ENCODE results near the gene OR4D9. TPM values are rescaled to one million over a fixed set of nuclear protein-coding genes. Genes with fewer than 3 reads are reported as not detected.

OR4D9 gene
- total RNA-seq, 4 donors from 2014 or later, result not detected

DNA sequence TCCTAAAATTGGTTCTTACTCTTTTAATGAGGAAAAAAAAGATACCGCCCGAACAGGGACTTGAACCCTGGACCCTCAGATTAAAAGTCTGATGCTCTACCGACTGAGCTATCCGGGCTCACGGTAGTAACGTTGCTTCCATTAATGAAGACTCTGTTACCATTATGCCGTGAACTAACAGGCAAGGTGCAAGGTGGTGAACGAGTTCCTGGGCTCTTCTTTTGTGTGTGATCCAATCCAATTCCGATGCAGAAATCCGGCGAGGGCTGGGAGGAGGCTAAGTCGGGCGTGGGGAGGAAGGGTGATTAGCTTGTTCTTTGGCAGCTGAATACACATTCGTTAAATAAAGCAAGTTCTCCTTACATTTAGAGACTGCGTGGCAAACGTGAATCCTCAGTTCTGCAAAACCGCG, 49.0 kb downstream of the OR4D9 start:
- no peaks in the 10 kb centered on the region for H3K9me3 ChIP-seq
- TF ChIP-seq EP300 (IDR thresholded peaks at IDR 0.05), result peak in 1 of 2 donors; percentile 50
- TF ChIP-seq, protein P1, sequence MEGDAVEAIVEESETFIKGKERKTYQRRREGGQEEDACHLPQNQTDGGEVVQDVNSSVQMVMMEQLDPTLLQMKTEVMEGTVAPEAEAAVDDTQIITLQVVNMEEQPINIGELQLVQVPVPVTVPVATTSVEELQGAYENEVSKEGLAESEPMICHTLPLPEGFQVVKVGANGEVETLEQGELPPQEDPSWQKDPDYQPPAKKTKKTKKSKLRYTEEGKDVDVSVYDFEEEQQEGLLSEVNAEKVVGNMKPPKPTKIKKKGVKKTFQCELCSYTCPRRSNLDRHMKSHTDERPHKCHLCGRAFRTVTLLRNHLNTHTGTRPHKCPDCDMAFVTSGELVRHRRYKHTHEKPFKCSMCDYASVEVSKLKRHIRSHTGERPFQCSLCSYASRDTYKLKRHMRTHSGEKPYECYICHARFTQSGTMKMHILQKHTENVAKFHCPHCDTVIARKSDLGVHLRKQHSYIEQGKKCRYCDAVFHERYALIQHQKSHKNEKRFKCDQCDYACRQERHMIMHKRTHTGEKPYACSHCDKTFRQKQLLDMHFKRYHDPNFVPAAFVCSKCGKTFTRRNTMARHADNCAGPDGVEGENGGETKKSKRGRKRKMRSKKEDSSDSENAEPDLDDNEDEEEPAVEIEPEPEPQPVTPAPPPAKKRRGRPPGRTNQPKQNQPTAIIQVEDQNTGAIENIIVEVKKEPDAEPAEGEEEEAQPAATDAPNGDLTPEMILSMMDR (IDR thresholded peaks at IDR 0.05), result no peak
- DNase-seq (ENCODE audit: low spot score in 2 of 2), result peak; percentile 51 to 88

DNA sequence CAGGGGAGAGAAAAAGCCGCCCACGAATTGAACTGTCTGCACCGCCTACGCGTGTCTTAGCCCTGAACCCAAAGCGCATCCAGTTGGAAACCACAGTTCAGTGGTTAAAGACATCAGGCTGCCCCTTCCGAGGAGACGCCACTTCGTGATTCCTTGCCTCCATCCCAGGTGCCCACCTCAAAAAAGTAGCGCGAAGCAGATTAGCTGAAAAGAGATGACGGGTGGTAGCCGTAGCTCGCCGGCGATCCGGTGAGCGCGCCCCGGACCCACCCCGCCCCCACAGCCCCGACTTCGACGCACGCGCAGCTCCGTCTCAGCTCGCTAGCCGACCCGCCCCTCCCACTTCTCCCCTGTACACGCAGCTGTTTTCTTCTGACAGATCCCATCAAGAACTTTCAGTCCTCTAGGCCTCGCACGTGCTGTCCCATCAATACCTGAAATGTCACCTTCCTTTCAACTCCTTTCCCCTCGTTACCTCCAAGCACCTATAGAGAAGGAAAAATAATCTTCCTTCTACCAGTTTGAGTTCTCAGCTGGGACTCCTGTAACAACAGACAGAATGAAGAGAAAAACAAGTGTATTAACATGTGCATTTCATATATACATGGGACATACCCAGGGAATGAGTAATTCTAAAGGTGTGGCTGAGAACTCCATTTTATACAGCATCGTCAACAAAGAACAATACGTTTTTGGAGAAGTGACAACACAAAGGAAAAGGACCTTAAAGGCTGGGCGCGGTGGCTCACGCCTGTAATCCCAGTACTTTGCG, 49.5 kb downstream of the OR4D9 start:
- Histone ChIP-seq H3K27ac (peak overlapping the region; percentile 81 to 97 (median 94)), H3K27me3 (no peaks in the 10 kb centered on the region), H3K4me1 (peaks cover 0 to 38% (median 6%) of the 10 kb centered on the region in 4 donors), H3K9me3 (no peaks in the 10 kb centered on the region), H3K36me3 (no peaks in the 10 kb centered on the region), H3K4me3 (peak overlapping the region; percentile 58 to 97 (median 87))
- DNase-seq (ENCODE audit: low spot score in 2 of 2), result peak; percentile 80 to 82
- TF ChIP-seq, protein P1 (IDR thresholded peaks at IDR 0.05), result no peak
- peak in 1 of 2 donors; percentile 55 for TF ChIP-seq POLR2A (IDR thresholded peaks at IDR 0.05)
- TF ChIP-seq EP300 (IDR thresholded peaks at IDR 0.05), result peak in 1 of 2 donors; percentile 77
- 7 to 9% methylated on average over 26 to 39 of the region's 40 CpGs for WGBS, 2 donors

More for the DNA sequence above, 49.0 kb downstream of the OR4D9 start:
- H3K36me3 ChIP-seq, result no peaks in the 10 kb centered on the region
- H3K27me3 ChIP-seq, result no peaks in the 10 kb centered on the region
- H3K27ac ChIP-seq, result peak overlapping the region; percentile 81 to 97 (median 94)
- peak overlapping the region; percentile 58 to 97 (median 87) for H3K4me3 ChIP-seq
- 0 to 1% methylated on average over 18 of the region's 18 CpGs for WGBS, 2 donors
- H3K4me1 ChIP-seq, result peaks cover 0 to 38% (median 6%) of the 10 kb centered on the region in 4 donors

DNA sequence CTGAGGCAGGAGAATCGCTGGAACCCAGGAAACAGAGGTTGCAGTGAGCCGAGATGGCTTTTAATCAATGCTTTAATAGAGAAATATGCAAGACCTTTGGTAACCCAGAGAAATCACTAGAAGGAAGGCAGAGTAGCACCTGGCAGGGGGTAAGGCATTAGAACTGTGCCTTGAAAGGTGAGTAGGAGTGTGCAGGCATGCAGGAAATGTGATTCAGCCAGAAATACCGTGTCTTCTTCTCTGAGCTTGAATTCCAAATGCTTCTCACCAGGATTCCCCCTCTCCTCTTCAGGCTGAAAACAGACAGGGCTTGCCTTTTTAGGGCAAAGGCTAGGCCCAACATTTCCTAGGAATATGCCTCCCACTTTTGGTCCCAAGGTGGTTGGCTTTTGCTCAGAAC, 51.0 kb downstream of the OR4D9 start:
- H3K9me3 ChIP-seq, result no peaks in the 10 kb centered on the region
- H3K4me3 ChIP-seq, result no peak overlapping the region
- TF ChIP-seq POLR2A (IDR thresholded peaks at IDR 0.05) (no peak), EP300 (IDR thresholded peaks at IDR 0.05) (no peak)
- TF ChIP-seq, protein P1 (IDR thresholded peaks at IDR 0.05), result no peak
- H3K4me1 ChIP-seq, result peaks cover 0 to 31% (median 2%) of the 10 kb centered on the region in 4 donors
- WGBS, 2 donors, result 82 to 83% methylated on average over 3 of the region's 3 CpGs
- no peaks in the 10 kb centered on the region for H3K27me3 ChIP-seq
- DNase-seq (ENCODE audit: low spot score in 2 of 2), result no peak
- no peak overlapping the region for H3K27ac ChIP-seq
- H3K36me3 ChIP-seq, result no peaks in the 10 kb centered on the region

Other genes starting within 250 kb of the OR4D9 start
- not detected for gene OR5AN1, start 152.6 kb upstream of the OR4D9 start, total RNA-seq
- gene OR5A2, start 85.1 kb upstream of the OR4D9 start, total RNA-seq, result not detected
- gene OR5A1, start 75.1 kb upstream of the OR4D9 start, total RNA-seq, result not detected
- not detected for gene OR4D6, start 54.6 kb upstream of the OR4D9 start, total RNA-seq
- not detected for gene OR4D10, start 38.2 kb upstream of the OR4D9 start, total RNA-seq
- gene OR4D11, start 8.0 kb upstream of the OR4D9 start, total RNA-seq, result not detected
- 10 to 100 TPM; 35.4 to 59.7 (median 46.0) TPM for gene OSBP, start 104.2 kb downstream of the OR4D9 start, total RNA-seq
- 10 to 100 TPM; 11.4 to 16.1 (median 14.1) TPM for gene PATL1, start 157.5 kb downstream of the OR4D9 start, total RNA-seq
- not detected for gene OR10V1, start 202.3 kb downstream of the OR4D9 start, total RNA-seq
- gene STX3, start 243.8 kb downstream of the OR4D9 start, total RNA-seq, result 10 to 100 TPM; 11.3 to 31.2 (median 24.9) TPM

Measured in tibial nerve (tissue), 4 donors.